SK-N-SH (cell line): ENCODE results near the gene EOGT.

ENCODE experiments used
- MXI1 ChIP-seq: IDR thresholded peaks from 2 replicates; pipeline ENCODE4 v1.6.1; 2012; ENCODE audit warnings: mild to moderate bottlenecking, low read depth, low read length, improper control_type of control experiment
- PBX3 ChIP-seq: IDR thresholded peaks from 2 replicates; pipeline ENCODE4; 2012
- POLR2AphosphoS5 ChIP-seq: IDR thresholded peaks from 2 replicates; pipeline ENCODE4 v1.6.1; 2012; ENCODE audit warnings: low read depth, low read length
- RAD21 ChIP-seq: IDR thresholded peaks from 2 replicates; pipeline ENCODE4 v1.6.1; 2012; ENCODE audit warnings: mild to moderate bottlenecking, low read length
- RFX5 ChIP-seq: IDR thresholded peaks from 2 replicates; pipeline ENCODE4 v1.6.1; 2012; ENCODE audit warnings: mild to moderate bottlenecking, improper control_type of control experiment, low read length
- SIN3A ChIP-seq: IDR thresholded peaks from 2 replicates; pipeline ENCODE4 v1.6.1; 2012; ENCODE audit warnings: low read depth, mild to moderate bottlenecking, low read length, moderate library complexity, borderline replicate concordance
- TF ChIP-seq, protein P1 (sequence below): fragments of 200-600 bp; sonication (generic); IDR thresholded peaks from 2 replicates; pipeline ENCODE4 v1.6.1; 2017; ENCODE audit warnings: antibody characterized with exemption, mild to moderate bottlenecking, moderate library complexity

GRCh38 chr3:68957895-68958294, 55.6 kb downstream of the EOGT start:
- TF ChIP-seq POLR2AphosphoS5 (no peak), PBX3 (no peak), RAD21 (no peak), MXI1 (no peak), SIN3A (no peak), RFX5 (no peak)
- TF ChIP-seq, protein P1, sequence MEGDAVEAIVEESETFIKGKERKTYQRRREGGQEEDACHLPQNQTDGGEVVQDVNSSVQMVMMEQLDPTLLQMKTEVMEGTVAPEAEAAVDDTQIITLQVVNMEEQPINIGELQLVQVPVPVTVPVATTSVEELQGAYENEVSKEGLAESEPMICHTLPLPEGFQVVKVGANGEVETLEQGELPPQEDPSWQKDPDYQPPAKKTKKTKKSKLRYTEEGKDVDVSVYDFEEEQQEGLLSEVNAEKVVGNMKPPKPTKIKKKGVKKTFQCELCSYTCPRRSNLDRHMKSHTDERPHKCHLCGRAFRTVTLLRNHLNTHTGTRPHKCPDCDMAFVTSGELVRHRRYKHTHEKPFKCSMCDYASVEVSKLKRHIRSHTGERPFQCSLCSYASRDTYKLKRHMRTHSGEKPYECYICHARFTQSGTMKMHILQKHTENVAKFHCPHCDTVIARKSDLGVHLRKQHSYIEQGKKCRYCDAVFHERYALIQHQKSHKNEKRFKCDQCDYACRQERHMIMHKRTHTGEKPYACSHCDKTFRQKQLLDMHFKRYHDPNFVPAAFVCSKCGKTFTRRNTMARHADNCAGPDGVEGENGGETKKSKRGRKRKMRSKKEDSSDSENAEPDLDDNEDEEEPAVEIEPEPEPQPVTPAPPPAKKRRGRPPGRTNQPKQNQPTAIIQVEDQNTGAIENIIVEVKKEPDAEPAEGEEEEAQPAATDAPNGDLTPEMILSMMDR: no peak
